K562 (cell line): ENCODE data around the gene LYPD4. TPM values are rescaled to one million over a fixed set of nuclear protein-coding genes. Genes with fewer than 3 reads are reported as not detected.

ENCODE experiments used
- ATAC-seq: fragments of 200-7000 bp; cut with Tn5 transposase; 3 replicates; pipeline ENCODE4 v1.9.1; 2020; ENCODE audit warnings: moderate library complexity
- BruUV-seq: library from RNA; stranded (reverse); fragments of 400-500 nt; replicated peaks from 2 replicates; lab custom pipeline; 2021; lab: Mats Ljungman, UMichigan
- CTCF ChIA-PET: fragments of 300-600 bp; formaldehyde crosslinking; extraction: SDS; loops from one replicate; lab custom pipeline; 2021; ENCODE audit warnings: low intra/inter-chr PET ratio; lab: Yijun Ruan, JAX
- POLR2A ChIA-PET: fragments of 300-600, 350-650 bp; sonication (Branson Sonifier 250); formaldehyde crosslinking; extraction: SDS; loops from one replicate; lab custom pipeline; 2021; ENCODE audit warnings: antibody characterized with exemption, inconsistent platforms; lab: Yijun Ruan, JAX
- DNase-seq, 4 experiments: peaks; one replicate each; pipeline versions ENCODE4 v3.0.0 to v3.0.0-alpha.2; 2011 to 2018; ENCODE audit warnings: low spot score in 3 of 4, mixed read lengths in 3 of 4; ENCODE audit errors: extremely low read depth in 1 of 4
- FAIRE-seq: peaks from 2 replicates; lab custom pipeline; 2011; peaks lifted over from hg19 to GRCh38; lab: Jason Lieb, UNC
- H2AFZ ChIP-seq: 2 replicates; pipeline ENCODE4 v1.6.0; 2011; ENCODE audit warnings: low read depth, low read length, control low read depth, inconsistent platforms
- H3K27ac ChIP-seq: fragments of 200-600 bp; 3 replicates; pipeline ENCODE4 v1.8.0; 2011; ENCODE audit warnings: low read depth, mild to moderate bottlenecking, control low read depth, inconsistent platforms, low read length, moderate library complexity, mixed read lengths; ENCODE audit errors: extremely low read depth
- H3K27me3 ChIP-seq, 2 experiments: fragments of 300-600 bp in 1 of 2; 2 replicates in 1 of 2; 3 replicates in 1 of 2; pipeline versions ENCODE4 v1.6.0 to v1.8.0; 2011; ENCODE audit warnings: inconsistent platforms in 2 of 2, low read length in 2 of 2, mild to moderate bottlenecking in 1 of 2, mixed read lengths in 1 of 2, moderate library complexity in 1 of 2; ENCODE audit not compliant: control insufficient read depth in 2 of 2, insufficient read depth in 2 of 2
- H3K36me3 ChIP-seq: fragments of 300-600 bp; 3 replicates; pipeline ENCODE4 v1.8.0; 2011; ENCODE audit warnings: mild to moderate bottlenecking, low read length, inconsistent platforms; ENCODE audit not compliant: control insufficient read depth, insufficient read depth
- H3K4me1 ChIP-seq, 2 experiments: fragments of 200-600 bp in 1 of 2; replicated peaks in 1 of 2; 2 replicates in 1 of 2; 3 replicates in 1 of 2; pipeline versions ENCODE4 v1.5.1 to v1.8.0; 2011; ENCODE audit warnings: inconsistent platforms in 2 of 2, low read length in 2 of 2, mild to moderate bottlenecking in 1 of 2, mixed read lengths in 1 of 2, moderate library complexity in 1 of 2; ENCODE audit not compliant: control insufficient read depth in 2 of 2, insufficient read depth in 2 of 2
- H3K4me2 ChIP-seq: 2 replicates; pipeline ENCODE4 v1.6.1; 2011; ENCODE audit warnings: low read length, control low read depth, inconsistent platforms, mixed read lengths; ENCODE audit not compliant: insufficient read depth
- H3K4me3 ChIP-seq: fragments of 200-600 bp; sonication (generic), shearing (Covaris generic); 2 replicates; pipeline ENCODE4 v1.5.1; 2016; ENCODE audit warnings: control low read depth, inconsistent platforms
- H3K79me2 ChIP-seq: fragments of 200-600 bp; 3 replicates; pipeline ENCODE4 v1.8.0; 2011; ENCODE audit warnings: low read length, inconsistent platforms; ENCODE audit not compliant: control insufficient read depth, insufficient read depth
- H3K9ac ChIP-seq, 2 experiments: 2 replicates each; pipeline versions ENCODE4 v1.6.0 to v1.6.1; 2011; ENCODE audit warnings: low read depth in 2 of 2, low read length in 2 of 2, control low read depth in 1 of 2, inconsistent platforms in 1 of 2, mild to moderate bottlenecking in 1 of 2, mixed read lengths in 1 of 2; ENCODE audit not compliant: insufficient read depth in 1 of 2
- H3K9me1 ChIP-seq: one replicate; pipeline ENCODE4 v1.6.0; 2011; ENCODE audit warnings: inconsistent platforms, mild to moderate bottlenecking, low read length, moderate library complexity; ENCODE audit not compliant: control insufficient read depth, insufficient read depth
- H3K9me3 ChIP-seq: replicated peaks from 2 replicates; pipeline ENCODE4 v1.5.1; 2011; ENCODE audit warnings: low read depth, low read length, inconsistent platforms; ENCODE audit not compliant: control insufficient read depth, insufficient read depth
- H4K20me1 ChIP-seq: replicated peaks from 2 replicates; pipeline ENCODE4 v1.6.1; 2011; ENCODE audit warnings: low read length, inconsistent platforms, mixed read lengths; ENCODE audit not compliant: control insufficient read depth, insufficient read depth
- HDGF ChIP-seq: fragments of 450-650 bp; IDR thresholded peaks from 2 replicates; pipeline ENCODE4 v1.6.1; 2016
- HLTF ChIP-seq: fragments of 450-650 bp; IDR thresholded peaks from 2 replicates; pipeline ENCODE4 v1.6.1; 2016
- PCBP2 ChIP-seq: fragments of 200-400 bp; formaldehyde crosslinking; IDR thresholded peaks from 2 replicates; pipeline ENCODE4 v1.6.1; 2018; ENCODE audit warnings: low read length, low read depth, mild to moderate bottlenecking, moderate library complexity; ENCODE audit not compliant: poor library complexity, severe bottlenecking
- SMARCA4 ChIP-seq: fragments of 450-650 bp; IDR thresholded peaks from 2 replicates; pipeline ENCODE4 v1.6.1; 2016
- ZNF707 ChIP-seq: fragments of 250-450 bp; sonication (Bioruptor Pico); conservative IDR thresholded peaks from 2 replicates; pipeline ENCODE4 v1.8.0; 2022; ENCODE audit warnings: inconsistent platforms, mild to moderate bottlenecking, moderate library complexity
- WGBS: fragments of 100-300 bp; shearing (Covaris generic); methylation state at CpG from one replicate; pipeline ENCODE4 v1.1.6; 2016; ENCODE audit warnings: low coverage, mixed read lengths; ENCODE audit not compliant: insufficient coverage; ENCODE audit errors: missing lambda C conversion rate; 5-methylcytosine and 5-hydroxymethylcytosine counted together
- in situ Hi-C: fragments of 300-500 bp; cut with MboI; formaldehyde crosslinking; loops from 4 replicates; pipeline ENCODE4 v1.15.0; 2018; ENCODE audit warnings: inconsistent platforms, mixed read lengths
- intact Hi-C: fragments of 100-400 bp; cut with micrococcal nuclease; formaldehyde crosslinking; loops from 2 replicates; pipeline ENCODE4 v1.14.2; 2022
- polyA plus RNA-seq, 8 experiments: library from polyadenylated mRNA; depleted of rRNA in 4 of 8; stranded (reverse) in 5 of 8; unstranded in 3 of 8; fragments of >200 nt; fragmentation: Nextera tagmentation in 2 of 8; fragmentation: Illumina TruSeq in 1 of 8; extraction: Ambion mirVana in 2 of 8; extraction: Trizol in 1 of 8; gene quantifications; 2 replicates each; pipeline versions ENCODE4 v1.2.1 to v1.2.3, GENCODE V29; 2011 to 2014; ENCODE audit warnings: inconsistent platforms in 1 of 8, missing spikeins in 1 of 8
- total RNA-seq, 7 experiments: library from RNA; depleted of rRNA in 6 of 7; stranded (reverse); fragments of >200 nt in 6 of 7; fragmentation: Illumina TruSeq in 2 of 7; extraction: Trizol in 2 of 7; gene quantifications; 2 replicates each; pipeline versions ENCODE4 v1.2.1 to v1.2.3, GENCODE V29; 2011 to 2021; ENCODE audit warnings: low replicate concordance in 1 of 7

The LYPD4 gene
- total and polyA plus RNA-seq, 9 of the 15 experiments (the other 6 are each of a cell fraction or from before 2014, with no cell fraction given): 0.11 TPM; not detected in 8

DNA sequence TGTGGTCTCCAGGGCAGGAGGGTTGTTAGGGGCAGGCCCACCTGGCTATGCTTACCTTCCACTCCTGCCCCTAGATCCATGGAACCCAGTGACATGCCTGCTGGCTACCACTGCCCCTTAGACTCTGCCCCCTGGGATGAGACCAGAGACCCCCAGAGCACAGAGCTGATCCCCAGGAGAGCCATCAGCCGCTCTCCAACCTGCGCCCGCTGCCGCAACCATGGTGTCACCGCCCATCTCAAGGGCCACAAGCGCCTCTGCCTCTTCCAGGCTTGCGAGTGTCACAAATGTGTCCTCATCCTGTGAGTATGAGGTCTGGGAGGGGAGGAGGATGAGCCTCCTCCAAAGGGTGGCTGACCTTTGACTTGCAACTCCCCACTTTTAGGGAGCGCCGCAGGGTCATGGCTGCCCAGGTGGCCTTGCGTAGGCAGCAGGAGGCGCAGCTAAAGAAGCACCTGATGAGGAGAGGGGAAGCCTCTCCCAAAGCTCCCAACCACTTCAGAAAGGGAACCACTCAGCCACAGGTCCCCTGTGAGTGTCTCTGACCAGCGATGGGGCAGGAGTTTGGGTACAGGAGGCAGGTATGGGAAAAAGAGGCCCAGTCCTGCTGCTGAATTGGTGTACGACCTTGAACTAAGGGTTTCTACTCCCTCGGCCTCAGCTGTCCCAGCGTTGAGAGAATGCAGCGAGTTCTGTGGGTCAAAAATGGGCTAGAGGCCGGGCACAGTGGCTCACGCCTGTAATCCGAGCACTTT is 3.0 kb upstream of the LYPD4 start:
- H3K4me1 ChIP-seq: peaks cover 13 to 24% of the 10 kb centered on the region in 2 experiments; a peak in 4 of 5 replicates
- TF ChIP-seq ZNF707 (CRISPR knock-in tag): no peak
- no peak for TF ChIP-seq HDGF
- TF ChIP-seq HLTF: no peak
- no peak for TF ChIP-seq PCBP2
- no peak for TF ChIP-seq SMARCA4
- TF ChIP-seq, all 486 proteins: peak for 0
- Histone ChIP-seq H3K4me3 (no peak overlapping the region), H4K20me1 (no peaks in the 10 kb centered on the region), H3K9ac (no peak overlapping the region), H3K79me2 (no peaks in the 10 kb centered on the region), H3K27ac (no peak overlapping the region), H3K9me1 (no peaks in the 10 kb centered on the region), H3K4me2 (no peak overlapping the region), H3K9me3 (peaks cover 2% of the 10 kb centered on the region; the same call in 1 of the 2 replicates), H3K27me3 (peaks cover 6 to 14% of the 10 kb centered on the region in 2 experiments; a peak in 4 of 5 replicates), H3K36me3 (no peaks in the 10 kb centered on the region), H2AFZ (no peak overlapping the region)
- ChIA-PET CTCF (no interaction called here), POLR2A (interaction anchor here (0.6 to 0.9 kb wide), 2 partner anchors 9 to 26 kb away, joined by 3 to 4 read pairs; no protein-coding TSS in a partner anchor)
- in situ Hi-C loops: no loop called here
- WGBS: 49% methylated on average over 19 of the region's 19 CpGs
- ATAC-seq: no peak
- no TSS peak for BruUV-seq
- no peak for FAIRE-seq
- intact Hi-C loops: no loop called here
- DNase-seq: peak in 2 of 4 experiments; percentile 4 to 7
